Measurements from ENCODE around the gene SLC1A7.

DNA sequence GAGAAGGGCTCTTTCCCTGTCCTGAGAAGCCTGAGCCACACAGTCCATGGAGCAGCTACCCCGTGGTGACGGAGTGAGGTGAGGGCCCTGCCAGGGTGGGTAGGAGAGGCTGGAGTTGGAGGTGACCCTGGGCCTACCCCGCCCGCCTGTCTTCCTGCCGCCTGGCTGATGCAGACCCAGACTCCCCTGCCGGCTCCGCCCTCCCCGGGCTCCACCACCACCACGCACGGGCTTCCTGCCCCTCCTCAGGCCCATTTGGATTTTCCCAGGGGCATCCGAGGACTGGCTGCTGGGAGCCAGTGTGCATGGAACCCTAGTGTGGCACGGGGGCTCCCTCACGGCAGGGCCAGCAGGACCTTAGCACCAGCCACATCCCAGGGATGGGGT lies 47.9 kb downstream of the SLC1A7 start:
- TF ChIP-seq POLR2A (IDR thresholded peaks at IDR 0.05; ENCODE audit: low read depth, low read length), result no peak
- TF ChIP-seq POLR2AphosphoS5 (IDR thresholded peaks at IDR 0.05; ENCODE audit: low read depth, low read length), result no peak
- no peak for TF ChIP-seq TAF1 (IDR thresholded peaks at IDR 0.05; ENCODE audit: low read depth, low read length)

Data from GM12891 (cell line).